GM23338 (cell line): ENCODE results near the gene FIGN. TPM values are rescaled to one million over a fixed set of nuclear protein-coding genes. Genes with fewer than 3 reads are reported as not detected.

Experiments used
- ATAC-seq: fragments of 200-7000 bp; cut with Tn5 transposase; 3 replicates; pipeline ENCODE4 v1.9.1; 2020
- DNase-seq: peaks from one replicate; pipeline ENCODE4 v3.0.0-alpha.2; 2015; ENCODE audit warnings: low spot score
- H2AFZ ChIP-seq: fragments of 200-600 bp; sonication (generic); 2 replicates; pipeline ENCODE4 v1.8.0; 2016; ENCODE audit warnings: antibody characterized with exemption, mild to moderate bottlenecking, moderate library complexity
- H3F3A ChIP-seq: fragments of 200-600 bp; sonication (generic); replicated peaks from 2 replicates; pipeline ENCODE4 v1.8.0; 2017; ENCODE audit warnings: antibody characterized with exemption, mixed run types, low read depth
- H3K27ac ChIP-seq: fragments of 200-600 bp; sonication (generic); 2 replicates; pipeline ENCODE4 v1.6.1; 2016; ENCODE audit warnings: low read depth
- H3K27me3 ChIP-seq: fragments of 200-600 bp; sonication (generic); 2 replicates; pipeline ENCODE4 v1.8.0; 2016; ENCODE audit warnings: mild to moderate bottlenecking, mixed run types, moderate library complexity; ENCODE audit not compliant: insufficient read depth
- H3K36me3 ChIP-seq: fragments of 200-600 bp; sonication (generic); 2 replicates; pipeline ENCODE4 v1.8.0; 2016; ENCODE audit warnings: mild to moderate bottlenecking; ENCODE audit not compliant: insufficient read depth
- H3K4me1 ChIP-seq: fragments of 200-600 bp; sonication (generic); 2 replicates; pipeline ENCODE4 v1.8.0; 2016; ENCODE audit warnings: mild to moderate bottlenecking, moderate library complexity; ENCODE audit not compliant: insufficient read depth
- H3K4me2 ChIP-seq: fragments of 200-600 bp; sonication (generic); 2 replicates; pipeline ENCODE4 v1.7.1; 2017; ENCODE audit warnings: mixed run types
- H3K4me3 ChIP-seq: fragments of 200-600 bp; sonication (generic); 2 replicates; pipeline ENCODE4 v1.6.1; 2016; ENCODE audit warnings: mixed run types
- H3K79me2 ChIP-seq: fragments of 200-600 bp; sonication (generic); replicated peaks from 2 replicates; pipeline ENCODE4 v1.8.0; 2017; ENCODE audit warnings: mild to moderate bottlenecking; ENCODE audit not compliant: insufficient read depth
- H3K9me2 ChIP-seq: fragments of 200-600 bp; sonication (generic); 2 replicates; pipeline ENCODE4 v1.8.0; 2017; ENCODE audit not compliant: insufficient read depth
- H4K20me1 ChIP-seq: fragments of 200-600 bp; sonication (generic); replicated peaks from 2 replicates; pipeline ENCODE4 v1.8.0; 2017; ENCODE audit warnings: mild to moderate bottlenecking; ENCODE audit not compliant: insufficient read depth
- H3K27ac Mint-ChIP-seq: 2 replicates; pipeline ENCODE4 v1.8.0; 2020; ENCODE audit warnings: inconsistent platforms, mild to moderate bottlenecking, moderate library complexity, mixed read lengths
- H3K27me3 Mint-ChIP-seq: 3 replicates; pipeline ENCODE4 v1.8.0; 2022; ENCODE audit warnings: low read depth, mild to moderate bottlenecking, moderate library complexity, mixed read lengths, inconsistent platforms; ENCODE audit not compliant: insufficient read depth, poor library complexity
- H3K36me3 Mint-ChIP-seq: 3 replicates; pipeline ENCODE4 v1.8.0; 2021; ENCODE audit warnings: low read depth, mild to moderate bottlenecking, inconsistent platforms, moderate library complexity, mixed read lengths
- H3K4me1 Mint-ChIP-seq: 3 replicates; pipeline ENCODE4 v1.8.0; 2020; ENCODE audit warnings: mild to moderate bottlenecking, inconsistent platforms, mixed read lengths
- H3K4me3 Mint-ChIP-seq: 3 replicates; pipeline ENCODE4 v1.8.0; 2021; ENCODE audit warnings: moderate library complexity, mild to moderate bottlenecking, inconsistent platforms, mixed read lengths
- H3K9me3 Mint-ChIP-seq: 3 replicates; pipeline ENCODE4 v1.8.0; 2020; ENCODE audit warnings: moderate library complexity, mild to moderate bottlenecking, inconsistent platforms, mixed read lengths
- CREB1 ChIP-seq: fragments of 250-450 bp; sonication (Bioruptor Pico); IDR thresholded peaks from 2 replicates; pipeline ENCODE4 v1.5.0; 2020; ENCODE audit warnings: low read depth, mild to moderate bottlenecking, moderate library complexity
- CTCF ChIP-seq, 2 experiments: fragments of 200-600 bp in 1 of 2; sonication (generic) in 1 of 2; conservative IDR thresholded peaks; 2 replicates each; pipeline versions ENCODE4 v1.5.1 to v1.6.1; 2016 to 2017; ENCODE audit warnings: antibody characterized with exemption in 2 of 2, low read depth in 2 of 2, mild to moderate bottlenecking in 2 of 2, moderate library complexity in 1 of 2
- ETS1 ChIP-seq: IDR thresholded peaks from 2 replicates; pipeline ENCODE4 v1.6.1; 2016; ENCODE audit warnings: antibody characterized with exemption
- EZH2 ChIP-seq: fragments of 200-600 bp; sonication (generic); IDR thresholded peaks from one replicate; pipeline ENCODE4 v1.8.0; 2017; ENCODE audit warnings: antibody characterized with exemption, mild to moderate bottlenecking, low read depth; ENCODE audit not compliant: unreplicated experiment
- NANOG ChIP-seq: IDR thresholded peaks from 2 replicates; pipeline ENCODE4 v1.6.1; 2016; ENCODE audit warnings: antibody characterized with exemption, borderline replicate concordance
- STAT1 ChIP-seq: IDR thresholded peaks from one replicate; pipeline ENCODE4 v1.6.1; 2016; ENCODE audit warnings: antibody characterized with exemption; ENCODE audit not compliant: unreplicated experiment
- ZNF114 ChIP-seq: fragments of 250-450 bp; sonication (Bioruptor Pico); IDR thresholded peaks from 2 replicates; pipeline ENCODE4 v1.5.0; 2020; ENCODE audit warnings: mild to moderate bottlenecking, moderate library complexity
- ZNF331 ChIP-seq: fragments of 250-450 bp; sonication (Bioruptor Pico); IDR thresholded peaks from 2 replicates; pipeline ENCODE4 v1.5.0; 2020; ENCODE audit warnings: low read depth, mild to moderate bottlenecking, moderate library complexity
- ZNF462 ChIP-seq: fragments of 250-450 bp; sonication (Bioruptor Pico); IDR thresholded peaks from 2 replicates; pipeline ENCODE4 v1.5.0; 2020; ENCODE audit warnings: mild to moderate bottlenecking, moderate library complexity
- polyA plus RNA-seq: library from polyadenylated mRNA; unstranded; fragments of >200 nt; fragmentation: Nextera tagmentation; extraction: Ambion mirVana; gene quantifications from 2 replicates; pipeline ENCODE4 v1.2.1, GENCODE V29; 2016
- total RNA-seq: library from RNA; depleted of rRNA; stranded (reverse); fragments of >200 nt; shearing (Covaris generic); gene quantifications from 2 replicates; pipeline ENCODE4 v1.2.3, GENCODE V29; 2014

Gene FIGN
- total and polyA plus RNA-seq, 2 experiments from 2014 or later: 17.2 to 23.6 TPM

- H3F3A ChIP-seq: no peaks in the 10 kb centered on the region
- Mint-ChIP-seq H3K27ac (no peak overlapping the region), H3K27me3 (peaks cover 4% of the 10 kb centered on the region), H3K9me3 (no peaks in the 10 kb centered on the region; the same call in 2 of the 3 replicates), H3K36me3 (peaks cover 14% of the 10 kb centered on the region; the same call in 2 of the 3 replicates), H3K4me1 (peaks cover 39% of the 10 kb centered on the region), H3K4me3 (no peak overlapping the region)
- no peak overlapping the region for H3K27ac ChIP-seq
- peaks cover 16% of the 10 kb centered on the region for H3K4me1 ChIP-seq
- no peak for DNase-seq
- peaks cover 2% of the 10 kb centered on the region; the same call in 1 of the 2 replicates for H3K79me2 ChIP-seq
- H3K4me2 ChIP-seq: no peak overlapping the region
- no peaks in the 10 kb centered on the region for H3K27me3 ChIP-seq
- no peak overlapping the region for H3K4me3 ChIP-seq
- ATAC-seq: no peak
- peaks cover 2% of the 10 kb centered on the region; the same call in 1 of the 2 replicates for H3K9me2 ChIP-seq
- H4K20me1 ChIP-seq: peaks cover 4% of the 10 kb centered on the region; the same call in 1 of the 2 replicates
- H2AFZ ChIP-seq: no peak overlapping the region
- no peak for TF ChIP-seq EZH2
- TF ChIP-seq ZNF114 (CRISPR knock-in tag): no peak
- TF ChIP-seq CTCF (conservative IDR thresholded peaks at IDR 0.05; ENCODE audit: low read depth in 2 of 2): no peak
- TF ChIP-seq NANOG: no peak
- no peak for TF ChIP-seq CREB1 (CRISPR knock-in tag)
- TF ChIP-seq STAT1: no peak
- TF ChIP-seq ETS1: no peak
- no peak for TF ChIP-seq ZNF331 (CRISPR knock-in tag)
- no peak for TF ChIP-seq ZNF462 (CRISPR knock-in tag)
- H3K36me3 ChIP-seq: no peaks in the 10 kb centered on the region
Observed at GRCh38 chr2:163662141-163662780, 73.5 kb downstream of the FIGN start.
